NOMO-1 treated with dmso at 0.1 percent for 144 hours (cell line): ENCODE results near the gene NUP37.
"Not testable (repeated sequence)": the region's sequence is repeated elsewhere in the genome, so short reads cannot be mapped to it uniquely, and the experiment has no call there.

Experiments
- DNase-seq: peaks from one replicate; lab custom pipeline; 2025; ENCODE audit not compliant: unreplicated experiment; lab: John Stamatoyannopoulos, UW

NUP37 gene, protein sequence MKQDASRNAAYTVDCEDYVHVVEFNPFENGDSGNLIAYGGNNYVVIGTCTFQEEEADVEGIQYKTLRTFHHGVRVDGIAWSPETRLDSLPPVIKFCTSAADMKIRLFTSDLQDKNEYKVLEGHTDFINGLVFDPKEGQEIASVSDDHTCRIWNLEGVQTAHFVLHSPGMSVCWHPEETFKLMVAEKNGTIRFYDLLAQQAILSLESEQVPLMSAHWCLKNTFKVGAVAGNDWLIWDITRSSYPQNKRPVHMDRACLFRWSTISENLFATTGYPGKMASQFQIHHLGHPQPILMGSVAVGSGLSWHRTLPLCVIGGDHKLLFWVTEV

DNA sequence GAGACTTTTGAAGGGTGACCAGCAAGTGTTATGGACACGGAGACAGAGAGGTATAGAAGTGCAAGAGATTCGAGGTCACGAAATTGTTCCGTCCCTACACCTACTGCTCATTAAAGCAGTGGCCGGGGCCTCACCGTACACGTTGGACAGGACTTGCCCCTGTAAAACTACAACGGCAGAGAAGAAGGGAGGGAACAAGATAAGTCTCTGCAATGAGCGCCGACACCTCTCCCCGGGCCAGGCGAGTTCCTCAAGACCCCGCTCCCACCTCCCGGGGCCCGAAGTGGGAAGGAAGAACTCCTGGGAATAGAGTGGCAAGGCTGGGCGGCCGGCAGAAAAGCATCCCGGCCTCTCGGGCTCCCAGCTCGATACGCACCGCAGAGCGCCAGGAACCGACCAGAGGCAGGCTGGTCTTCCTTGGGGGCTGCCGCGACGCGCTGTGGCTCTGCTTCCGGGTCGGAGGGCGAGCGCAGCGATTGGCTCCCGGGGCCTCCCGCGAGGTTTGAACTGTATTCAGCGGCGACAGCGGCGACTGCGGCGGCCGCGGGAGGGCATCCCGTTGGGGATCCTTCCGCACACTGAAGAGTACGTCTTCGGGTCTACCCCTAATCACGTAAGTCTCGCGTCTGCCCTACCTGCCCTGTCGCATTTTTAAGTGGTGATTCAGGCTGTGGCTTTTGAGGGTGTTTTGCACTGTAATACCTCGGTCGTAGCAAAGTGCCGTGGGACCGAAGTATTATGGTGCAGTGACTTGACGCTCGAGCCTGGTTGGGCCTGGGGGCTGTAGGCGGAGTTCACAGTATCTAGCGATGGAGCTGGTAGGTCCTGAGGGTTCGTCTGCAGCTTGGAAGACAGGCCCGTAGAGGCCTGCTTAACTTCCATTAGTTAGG lies at the start of gene NUP37, which contains the start of gene PARPBP:
TSS of gene NUP37 (minus strand) at position 441 of the 890 bp plus-strand sequence. CDS start 1,596 bp downstream, outside the sequence.
TSS of gene PARPBP (plus strand) at position 510 of the 890 bp plus-strand sequence. CDS start 3,706 bp downstream, outside the sequence.
- DNase-seq = peak; percentile 90

DNA sequence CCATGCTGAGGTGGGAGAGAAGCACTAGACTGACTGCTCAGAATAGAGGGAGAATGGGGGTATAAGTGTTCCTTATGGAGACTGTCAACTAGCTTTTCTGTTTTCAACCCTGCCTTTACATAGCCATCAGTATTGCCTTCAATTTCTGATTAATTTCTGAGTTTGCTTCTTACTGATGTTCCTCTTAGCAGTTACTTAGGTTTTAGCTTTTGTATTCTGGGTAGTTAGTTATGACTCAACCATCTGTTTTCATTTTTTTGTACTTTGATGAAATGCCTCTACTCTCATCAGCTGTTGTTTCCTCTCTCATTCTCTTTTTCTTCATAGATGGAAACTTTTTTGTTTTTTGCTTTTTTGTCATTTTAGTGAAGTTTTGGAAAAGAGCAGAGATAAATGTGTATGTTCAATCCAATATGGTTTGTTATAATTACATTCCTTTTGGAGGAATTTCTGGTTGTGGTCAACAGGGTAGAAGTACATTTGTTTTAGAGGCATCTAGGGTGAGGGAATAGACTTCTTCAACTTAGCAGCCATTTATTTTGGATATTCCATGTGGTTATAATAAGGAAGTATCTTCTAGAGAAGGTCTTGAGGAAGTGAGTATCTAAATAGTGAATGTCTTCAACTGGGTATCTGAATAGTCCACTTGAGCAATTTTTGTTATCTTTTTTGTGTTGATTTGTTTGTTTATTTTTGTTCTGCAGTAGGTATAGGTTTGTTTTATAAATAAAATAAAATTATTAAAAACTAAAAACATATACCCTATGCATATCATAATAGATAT lies 48.1 kb upstream of the NUP37 start:
- no peak for DNase-seq

DNA sequence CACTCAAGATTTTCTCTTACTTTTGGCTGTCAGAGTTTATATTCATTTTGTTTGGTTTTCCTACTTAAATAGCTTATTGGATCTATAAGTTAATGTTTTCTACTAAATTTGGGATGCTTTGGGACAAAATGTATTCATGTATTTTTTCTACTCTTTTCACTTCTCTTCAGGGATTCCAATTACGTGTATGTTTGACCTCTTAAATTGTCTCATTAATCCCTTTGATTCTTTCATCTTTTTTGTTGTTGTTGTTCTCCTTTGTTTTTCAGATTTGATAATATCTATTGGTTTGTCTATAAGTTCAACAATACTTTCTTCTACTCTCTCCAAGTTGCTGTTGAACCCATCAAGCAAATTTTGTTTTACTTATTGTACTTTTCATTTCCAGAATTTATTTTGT lies 43.5 kb upstream of the NUP37 start:
- no peak for DNase-seq

DNA sequence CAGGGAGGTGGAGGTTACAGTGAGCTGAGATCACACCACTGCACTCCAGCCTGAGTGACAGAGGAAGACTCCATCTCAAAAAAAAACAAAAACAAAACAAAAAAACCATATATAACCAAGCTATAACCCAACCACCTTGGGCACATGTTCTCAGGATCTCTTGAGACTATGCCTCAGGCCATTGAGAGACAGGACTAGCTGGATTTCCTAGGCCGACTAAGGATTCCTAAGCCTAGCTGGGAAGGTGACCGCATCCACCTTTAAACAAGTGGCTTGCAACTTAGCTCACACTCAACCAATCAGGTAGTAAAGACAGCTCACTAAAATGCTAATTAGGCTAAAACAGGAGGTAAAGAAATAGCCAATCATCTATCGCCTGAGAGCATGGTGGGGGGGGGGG lies 35.3 kb upstream of the NUP37 start:
- DNase-seq = not testable (repeated sequence)

- DNase-seq = not testable (repeated sequence)
Observed at GRCh38 chr12:102147062-102147587, 27.2 kb upstream of the NUP37 start.

GRCh38 chr12:102144221-102144620 lies 24.3 kb upstream of the NUP37 start:
- DNase-seq = no peak

DNA sequence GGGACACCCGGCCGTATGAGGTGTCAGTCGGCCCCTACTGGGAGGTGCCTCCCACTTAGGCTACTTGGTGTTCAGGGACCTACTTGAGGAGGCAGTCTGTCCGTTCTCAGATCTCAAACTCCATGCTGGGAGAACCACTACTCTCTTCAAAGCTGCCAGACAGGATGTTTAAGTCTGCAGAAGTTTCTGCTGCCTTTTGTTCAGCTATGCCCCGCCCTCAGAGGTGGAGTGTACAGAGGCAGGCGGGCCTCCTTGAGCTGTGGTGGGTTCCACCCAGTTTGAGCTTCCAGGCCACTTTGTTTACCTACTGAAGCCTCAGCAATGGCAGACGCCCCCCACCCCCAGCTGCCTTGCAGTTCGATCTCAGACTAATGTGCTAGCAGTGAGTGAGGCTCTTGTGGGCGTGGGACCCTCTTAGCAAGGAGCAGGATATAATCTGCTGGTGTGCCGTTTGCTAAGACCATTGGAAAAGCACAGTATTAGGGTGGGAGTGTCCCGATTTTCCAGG lies 23.0 kb upstream of the NUP37 start:
- DNase-seq = not testable (repeated sequence)

- DNase-seq = not testable (repeated sequence)
Observed at GRCh38 chr12:102137619-102138018, 17.7 kb upstream of the NUP37 start.

- DNase-seq = not testable (repeated sequence)
Observed at GRCh38 chr12:102131442-102131841, 11.5 kb upstream of the NUP37 start.

GRCh38 chr12:102130720-102131119 lies 10.8 kb upstream of the NUP37 start:
- DNase-seq = not testable (repeated sequence)

DNA sequence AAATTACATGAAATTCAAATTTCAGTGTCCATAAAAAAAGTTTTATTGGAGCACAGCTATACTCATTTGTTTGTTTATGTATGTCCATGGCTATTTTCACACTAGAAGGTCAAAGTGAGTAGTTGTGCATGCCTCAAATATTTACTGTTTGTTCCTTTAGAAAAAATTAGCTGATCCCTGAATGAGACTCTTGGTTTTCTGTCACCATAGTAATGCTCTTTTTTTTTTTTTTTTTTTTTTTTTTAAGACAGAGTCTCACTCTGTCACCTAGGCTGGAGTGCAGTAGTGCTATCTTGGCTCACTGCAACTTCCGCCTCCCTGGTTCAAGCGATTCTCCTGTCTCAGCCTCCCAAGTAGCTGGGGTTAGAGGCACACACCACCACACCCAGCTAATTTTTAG lies 1.4 kb upstream of the NUP37 start:
- not testable (repeated sequence) for DNase-seq

- DNase-seq = no peak
Observed at GRCh38 chr12:102120886-102121285, 972 bp upstream of the NUP37 start.

DNA sequence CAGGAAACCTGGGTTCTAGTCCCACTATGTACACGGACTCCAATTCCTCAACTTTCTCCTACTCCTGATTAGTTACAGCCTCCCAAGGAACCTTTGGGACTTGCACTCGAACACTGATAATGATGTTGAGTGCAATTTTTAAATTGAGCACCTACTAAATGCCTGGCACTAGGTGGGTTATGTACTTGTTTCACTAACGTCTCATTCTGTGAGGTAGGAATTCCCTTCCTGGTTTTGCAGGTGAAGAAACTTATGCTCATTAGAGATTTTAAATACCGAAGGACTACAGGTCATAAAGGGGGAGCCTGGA lies 605 bp upstream of the NUP37 start:
- DNase-seq = no peak

DNA sequence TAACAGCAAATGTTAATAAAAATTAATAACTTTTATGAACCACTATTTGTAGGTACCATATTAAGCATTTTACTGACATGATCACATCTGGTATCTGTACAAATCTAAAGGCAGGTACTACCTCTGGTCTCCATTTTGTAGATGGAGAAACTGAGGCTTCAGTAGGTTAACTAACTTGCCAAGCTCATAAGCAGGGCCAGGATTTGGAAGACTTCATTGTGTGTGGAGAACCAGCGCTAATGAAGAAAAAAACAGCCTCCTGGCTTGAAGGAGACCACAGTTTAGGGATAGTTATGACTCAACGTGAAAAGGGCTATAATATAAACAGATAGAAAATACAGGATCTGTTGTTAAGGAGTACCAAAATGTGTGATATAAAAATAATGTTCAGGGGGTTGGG lies 1.0 kb downstream of the NUP37 start:
- no peak for DNase-seq

DNA sequence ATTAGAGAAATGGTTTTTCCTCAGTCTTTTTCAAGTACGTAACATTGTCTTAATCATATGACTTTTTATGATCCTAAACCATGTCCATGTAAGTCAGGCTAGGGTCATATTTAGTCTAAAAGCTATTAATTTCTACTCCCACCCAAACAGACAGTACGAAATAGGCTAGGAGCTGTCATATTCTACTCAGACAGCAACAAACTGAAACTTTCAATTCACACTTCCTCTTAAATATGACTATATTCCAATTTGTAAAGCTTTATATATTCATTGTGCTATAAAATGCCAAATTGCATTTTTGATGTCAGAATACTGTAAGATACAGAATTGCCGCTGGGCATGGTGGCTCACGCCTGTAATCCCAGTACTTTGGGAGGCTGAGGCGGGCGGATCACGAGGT lies 3.5 kb downstream of the NUP37 start:
- DNase-seq = no peak

DNA sequence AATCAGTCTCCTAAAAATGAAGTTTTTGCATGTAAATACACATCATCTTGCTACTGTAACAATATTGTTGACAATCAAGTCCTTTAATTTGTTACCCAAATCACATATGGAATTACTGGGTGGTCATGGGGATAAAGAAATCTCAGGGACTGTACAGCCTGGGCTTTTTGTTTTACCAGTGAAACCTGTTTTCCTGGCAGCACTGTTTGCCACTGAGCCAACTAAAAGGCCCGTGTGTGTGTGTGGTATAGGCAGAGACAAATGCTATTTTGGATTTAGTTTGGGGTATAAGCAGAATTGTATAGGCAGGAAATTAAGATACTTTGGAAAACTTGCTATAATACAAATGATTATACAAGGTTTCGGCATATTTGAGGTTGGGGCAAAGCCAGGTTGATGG lies 5.7 kb downstream of the NUP37 start:
- no peak for DNase-seq

- DNase-seq = no peak
Observed at GRCh38 chr12:102110782-102111181, 9.1 kb downstream of the NUP37 start.

GRCh38 chr12:102107970-102108369 lies 11.9 kb downstream of the NUP37 start:
- no peak for DNase-seq

- DNase-seq = no peak
Observed at GRCh38 chr12:102106905-102107304, 13.0 kb downstream of the NUP37 start.

DNA sequence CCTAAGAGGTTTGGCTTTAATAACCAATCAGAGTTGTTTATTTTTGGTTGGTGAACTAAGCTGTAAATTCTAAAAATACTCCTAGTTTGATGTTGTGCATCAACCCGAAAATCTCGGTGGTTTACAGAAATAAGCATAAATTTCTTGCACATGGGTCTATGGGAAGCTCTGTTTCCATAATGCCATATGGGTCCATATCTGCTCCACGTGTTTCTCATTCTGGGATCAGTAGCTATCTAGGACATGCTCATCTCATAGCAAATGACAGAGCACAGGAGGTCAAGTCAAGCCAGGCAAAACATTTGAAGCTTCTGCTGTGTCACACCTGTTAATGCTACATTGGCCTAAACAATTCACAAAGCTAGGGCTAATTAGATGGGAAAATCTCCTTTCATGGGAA lies 23.1 kb downstream of the NUP37 start:
- DNase-seq = no peak
